A549 (cell line): ENCODE data around the gene GSC2. TPM values are rescaled to one million over a fixed set of nuclear protein-coding genes. Genes with fewer than 3 reads are reported as not detected.

ENCODE experiments used
- ATAC-seq, 2 experiments: fragments of 200-7000 bp in 1 of 2; fragments of >200 bp in 1 of 2; cut with Nextera tagmentation in 1 of 2; cut with Tn5 transposase in 1 of 2; 3 replicates each; pipeline versions ENCODE4 v1.8.0 to v1.9.1; 2018 to 2020; ENCODE audit warnings: mild to moderate bottlenecking in 1 of 2, moderate library complexity in 1 of 2
- CTCF ChIA-PET: fragments of 300-600 bp; sonication (Branson Sonifier 250); formaldehyde crosslinking; extraction: SDS; loops from one replicate; lab custom pipeline; 2021; ENCODE audit warnings: antibody characterized with exemption, inconsistent platforms; lab: Yijun Ruan, JAX
- POLR2A ChIA-PET: fragments of 350-600 bp; formaldehyde crosslinking; extraction: SDS; loops from one replicate; lab custom pipeline; 2021; ENCODE audit warnings: antibody characterized with exemption, inconsistent platforms; lab: Yijun Ruan, JAX
- DNase-seq, 2 experiments: peaks; one replicate each; pipeline versions ENCODE4 v3.0.0 to v3.0.0-alpha.2; 2011 to 2016; ENCODE audit warnings: low read depth in 1 of 2, low spot score in 1 of 2
- FAIRE-seq: peaks from 2 replicates; lab custom pipeline; 2011; peaks lifted over from hg19 to GRCh38; lab: Jason Lieb, UNC
- H3K27ac ChIP-seq, 2 experiments: fragments of >200 bp; sonication (Bioruptor Twin); formaldehyde crosslinking; 3 replicates each; pipeline ENCODE4 v1.5.1; 2016 to 2017
- H3K4me1 ChIP-seq: fragments of >200 bp; sonication (Bioruptor Twin); formaldehyde crosslinking; 3 replicates; pipeline ENCODE4 v1.6.1; 2016
- H3K4me2 ChIP-seq: fragments of >200 bp; sonication (Bioruptor Twin); formaldehyde crosslinking; 3 replicates; pipeline ENCODE4 v1.6.1; 2016
- H3K4me3 ChIP-seq: fragments of >200 bp; sonication (Bioruptor Twin); formaldehyde crosslinking; 3 replicates; pipeline ENCODE4 v1.5.1; 2016
- H3K9me3 ChIP-seq: fragments of >200 bp; sonication (Bioruptor Twin); formaldehyde crosslinking; 3 replicates; pipeline ENCODE4 v1.6.1; 2016
- CBX8 ChIP-seq: fragments of 200-600 bp; sonication (generic); IDR thresholded peaks from 2 replicates; pipeline ENCODE4 v1.6.1; 2016
- CHD2 ChIP-seq: fragments of 150-350 bp; IDR thresholded peaks from 2 replicates; pipeline ENCODE4 v1.6.1; 2014; ENCODE audit warnings: low read length; ENCODE audit not compliant: partially characterized antibody
- EHMT2 ChIP-seq: fragments of 200-600 bp; sonication (generic); IDR thresholded peaks from 2 replicates; pipeline ENCODE4 v1.6.1; 2016; ENCODE audit warnings: antibody characterized with exemption, low read depth, mild to moderate bottlenecking, moderate library complexity
- ESRRA ChIP-seq: fragments of 150-350 bp; IDR thresholded peaks from 2 replicates; pipeline ENCODE4 v1.6.1; 2014; ENCODE audit warnings: mild to moderate bottlenecking, low read length, borderline replicate concordance
- FOXS1 ChIP-seq: fragments of 250-450 bp; sonication (Bioruptor Pico); IDR thresholded peaks from 2 replicates; pipeline ENCODE4 v1.5.0; 2020; ENCODE audit warnings: mild to moderate bottlenecking, moderate library complexity
- HDAC2 ChIP-seq: fragments of 200-600 bp; sonication (generic); IDR thresholded peaks from 2 replicates; pipeline ENCODE4 v1.6.1; 2016
- HOXA7 ChIP-seq: fragments of 250-450 bp; sonication (Bioruptor Pico); IDR thresholded peaks from 2 replicates; pipeline ENCODE4 v1.5.0; 2020; ENCODE audit warnings: mild to moderate bottlenecking, moderate library complexity
- JUN ChIP-seq, 2 experiments: fragments of >200 bp; sonication (Bioruptor Twin); formaldehyde crosslinking; IDR thresholded peaks; 2 replicates in 1 of 2; 3 replicates in 1 of 2; pipeline ENCODE4 v1.6.1; 2016 to 2017
- KDM1A ChIP-seq: fragments of 200-600 bp; sonication (generic); IDR thresholded peaks from 2 replicates; pipeline ENCODE4 v1.6.1; 2016; ENCODE audit warnings: low read depth, mild to moderate bottlenecking
- KDM5A ChIP-seq: fragments of 200-600 bp; sonication (generic); IDR thresholded peaks from 2 replicates; pipeline ENCODE4 v1.6.1; 2016; ENCODE audit warnings: antibody characterized with exemption, mild to moderate bottlenecking
- MAZ ChIP-seq: fragments of 150-350 bp; IDR thresholded peaks from 2 replicates; pipeline ENCODE4 v1.6.1; 2014; ENCODE audit warnings: antibody characterized with exemption, low read depth, low read length, borderline replicate concordance
- NR3C1 ChIP-seq: fragments of >200 bp; sonication (Bioruptor Twin); formaldehyde crosslinking; IDR thresholded peaks from 3 replicates; pipeline ENCODE4 v1.6.1; 2017
- POLR2A ChIP-seq: IDR thresholded peaks from 2 replicates; pipeline ENCODE4 v1.6.1; 2012; ENCODE audit warnings: mild to moderate bottlenecking, low read length
- POLR2AphosphoS2 ChIP-seq: conservative IDR thresholded peaks from 2 replicates; pipeline ENCODE4 v1.6.1; 2012; ENCODE audit warnings: low read length, improper control_type of control experiment, inconsistent platforms
- RNF2 ChIP-seq: fragments of 200-600 bp; sonication (generic); IDR thresholded peaks from 2 replicates; pipeline ENCODE4 v1.6.1; 2016; ENCODE audit warnings: low read depth, mild to moderate bottlenecking, antibody characterized with exemption, moderate library complexity, borderline replicate concordance
- SREBF2 ChIP-seq: fragments of 450-650 bp; IDR thresholded peaks from 2 replicates; pipeline ENCODE4 v1.6.1; 2014; ENCODE audit warnings: mild to moderate bottlenecking, moderate library complexity
- TFCP2L1 ChIP-seq: fragments of 250-450 bp; sonication (Bioruptor Pico); IDR thresholded peaks from 2 replicates; pipeline ENCODE4 v1.5.0; 2021; ENCODE audit warnings: mild to moderate bottlenecking
- ZSCAN20 ChIP-seq: fragments of 250-450 bp; sonication (Bioruptor Pico); IDR thresholded peaks from 2 replicates; pipeline ENCODE4 v1.8.0; 2022; ENCODE audit warnings: mild to moderate bottlenecking, moderate library complexity
- WGBS: methylation state at CpG from one replicate; pipeline ENCODE4 v1.1.6; 2017; ENCODE audit errors: missing lambda C conversion rate; 5-methylcytosine and 5-hydroxymethylcytosine counted together
- polyA plus RNA-seq, 4 experiments: library from polyadenylated mRNA; depleted of rRNA in 3 of 4; stranded (reverse); fragments of >200 nt; fragmentation: RNase III in 1 of 4; extraction: RNeasy Plus Mini Kit Qiagen cat#74134 plus additional on column Dnase treatment in 1 of 4; gene quantifications; 2 replicates in 3 of 4; 3 replicates in 1 of 4; pipeline ENCODE4 v1.2.3, GENCODE V29; 2011 to 2017
- TF ChIP-seq, protein P1 (sequence below): fragments of 200-600 bp; sonication (generic); IDR thresholded peaks from 2 replicates; pipeline ENCODE4 v1.6.1; 2016; ENCODE audit warnings: antibody characterized with exemption, mild to moderate bottlenecking, moderate library complexity
- TF ChIP-seq, protein P2 (sequence below): fragments of 250-450 bp; sonication (Bioruptor Pico); IDR thresholded peaks from 2 replicates; pipeline ENCODE4 v1.5.0; 2020; ENCODE audit warnings: low read depth, mild to moderate bottlenecking, moderate library complexity
- TF ChIP-seq, protein P3 (sequence below): fragments of 150-350 bp; IDR thresholded peaks from 2 replicates; pipeline ENCODE4 v1.6.1; 2014; ENCODE audit warnings: low read depth, mild to moderate bottlenecking, low read length
- TF ChIP-seq, protein P4 (sequence below): fragments of >200 bp; sonication (Bioruptor Twin); formaldehyde crosslinking; IDR thresholded peaks from 3 replicates; pipeline ENCODE4 v1.6.1; 2016

Gene GSC2
- polyA plus RNA-seq, 2 of the 4 experiments (the other 2 are of a cell fraction): not detected

DNA sequence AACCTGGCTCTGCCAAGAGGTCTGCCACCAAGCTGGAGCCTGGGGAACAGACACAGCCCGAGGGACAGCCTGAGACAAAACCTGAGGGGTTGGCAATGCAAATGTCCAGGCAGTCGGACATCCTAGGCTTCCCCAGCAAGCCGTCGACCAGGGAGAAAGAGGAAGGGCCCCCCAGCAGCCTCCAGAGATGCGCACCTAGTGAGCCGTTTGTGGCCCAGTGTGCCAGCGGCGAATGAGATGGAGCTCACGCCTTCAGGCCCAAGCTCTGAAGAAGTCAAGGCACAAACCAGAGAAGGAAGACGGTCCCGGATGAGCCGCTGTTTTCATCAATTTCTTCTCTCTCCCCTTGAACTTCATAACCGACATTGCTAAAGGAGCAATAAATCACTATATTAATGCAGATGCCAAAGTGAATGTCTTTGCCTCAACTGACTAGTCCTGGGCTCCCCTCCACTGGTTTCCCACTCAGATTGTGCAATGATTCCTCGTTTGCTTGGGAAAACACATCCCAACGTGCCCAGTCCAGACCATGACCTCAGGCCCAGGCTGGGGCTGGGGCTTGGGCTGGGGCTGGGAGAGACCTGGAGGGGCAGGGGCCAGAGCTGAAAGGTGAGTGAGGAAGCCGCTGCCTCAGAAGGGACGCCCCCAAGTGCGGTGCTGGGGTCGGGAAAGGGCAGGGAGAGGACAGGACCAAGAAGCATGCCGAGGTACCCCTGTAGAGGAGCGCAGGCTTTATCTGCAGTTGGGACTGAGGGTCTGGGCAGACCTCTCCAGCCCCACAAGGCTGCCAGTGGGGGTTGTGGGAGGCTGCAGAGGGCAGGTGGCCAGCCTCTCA is 24.4 kb downstream of the GSC2 start:
- no peak overlapping the region for H3K4me3 ChIP-seq
- FAIRE-seq (no peak), DNase-seq (no peak)

DNA sequence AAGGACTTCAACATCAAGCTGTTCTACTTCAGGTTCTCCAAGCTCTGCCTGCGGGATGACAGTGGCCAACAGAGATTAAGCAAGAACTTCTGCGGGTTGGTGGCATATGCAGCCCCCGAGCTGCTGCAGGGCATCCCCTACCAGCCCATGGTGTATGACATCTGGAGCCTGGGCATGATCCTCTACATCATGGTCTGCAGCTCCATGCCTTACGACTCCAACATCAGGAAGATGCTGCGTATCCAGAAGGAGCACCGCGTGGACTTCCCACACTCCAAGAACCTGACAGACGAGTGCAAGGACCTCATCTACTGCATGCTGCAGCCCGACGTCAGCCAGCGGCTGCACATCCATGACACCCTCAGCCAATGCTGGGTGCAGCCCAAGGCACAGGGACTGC is 25.1 kb downstream of the GSC2 start:
- Histone ChIP-seq H3K4me1 (peaks cover 14% of the 10 kb centered on the region; the same call in 2 of the 3 replicates), H3K9me3 (no peaks in the 10 kb centered on the region), H3K4me2 (no peak overlapping the region), H3K4me3 (no peak overlapping the region), H3K27ac (no peak overlapping the region)
- CTCF ChIA-PET: interaction anchor here (0.6 kb wide), 1 partner anchor 175 kb away, joined by 3 read pairs; no protein-coding TSS in a partner anchor
- WGBS: 85% methylated on average over 10 of the region's 11 CpGs
- FAIRE-seq: no peak
- DNase-seq: no peak
- no peak for TF ChIP-seq POLR2A
- TF ChIP-seq JUN (IDR thresholded peaks at IDR 0.05): no peak
- TF ChIP-seq NR3C1: no peak
- TF ChIP-seq ZSCAN20: no peak
- no peak for TF ChIP-seq FOXS1 (CRISPR knock-in tag)
- TF ChIP-seq EHMT2: no peak
- TF ChIP-seq POLR2AphosphoS2: no peak
- no peak for TF ChIP-seq HDAC2
- TF ChIP-seq TFCP2L1 (CRISPR knock-in tag): no peak
- no peak for TF ChIP-seq ESRRA
- no peak for TF ChIP-seq MAZ
- no peak for TF ChIP-seq CHD2
- TF ChIP-seq, protein P1, sequence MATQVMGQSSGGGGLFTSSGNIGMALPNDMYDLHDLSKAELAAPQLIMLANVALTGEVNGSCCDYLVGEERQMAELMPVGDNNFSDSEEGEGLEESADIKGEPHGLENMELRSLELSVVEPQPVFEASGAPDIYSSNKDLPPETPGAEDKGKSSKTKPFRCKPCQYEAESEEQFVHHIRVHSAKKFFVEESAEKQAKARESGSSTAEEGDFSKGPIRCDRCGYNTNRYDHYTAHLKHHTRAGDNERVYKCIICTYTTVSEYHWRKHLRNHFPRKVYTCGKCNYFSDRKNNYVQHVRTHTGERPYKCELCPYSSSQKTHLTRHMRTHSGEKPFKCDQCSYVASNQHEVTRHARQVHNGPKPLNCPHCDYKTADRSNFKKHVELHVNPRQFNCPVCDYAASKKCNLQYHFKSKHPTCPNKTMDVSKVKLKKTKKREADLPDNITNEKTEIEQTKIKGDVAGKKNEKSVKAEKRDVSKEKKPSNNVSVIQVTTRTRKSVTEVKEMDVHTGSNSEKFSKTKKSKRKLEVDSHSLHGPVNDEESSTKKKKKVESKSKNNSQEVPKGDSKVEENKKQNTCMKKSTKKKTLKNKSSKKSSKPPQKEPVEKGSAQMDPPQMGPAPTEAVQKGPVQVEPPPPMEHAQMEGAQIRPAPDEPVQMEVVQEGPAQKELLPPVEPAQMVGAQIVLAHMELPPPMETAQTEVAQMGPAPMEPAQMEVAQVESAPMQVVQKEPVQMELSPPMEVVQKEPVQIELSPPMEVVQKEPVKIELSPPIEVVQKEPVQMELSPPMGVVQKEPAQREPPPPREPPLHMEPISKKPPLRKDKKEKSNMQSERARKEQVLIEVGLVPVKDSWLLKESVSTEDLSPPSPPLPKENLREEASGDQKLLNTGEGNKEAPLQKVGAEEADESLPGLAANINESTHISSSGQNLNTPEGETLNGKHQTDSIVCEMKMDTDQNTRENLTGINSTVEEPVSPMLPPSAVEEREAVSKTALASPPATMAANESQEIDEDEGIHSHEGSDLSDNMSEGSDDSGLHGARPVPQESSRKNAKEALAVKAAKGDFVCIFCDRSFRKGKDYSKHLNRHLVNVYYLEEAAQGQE: no peak
- no peak for TF ChIP-seq SREBF2
- ATAC-seq: no peak
- POLR2A ChIA-PET: no interaction called here

More for the DNA sequence above, 24.4 kb downstream of the GSC2 start:
- H3K9me3 ChIP-seq: no peaks in the 10 kb centered on the region
- no peak overlapping the region for H3K4me2 ChIP-seq
- POLR2A ChIA-PET: interaction anchor here (0.9 kb wide), 1 partner anchor 19 kb away, joined by 3 read pairs; the partner anchor contains the start of gene ESS2
- peaks cover 7% of the 10 kb centered on the region; the same call in 2 of the 3 replicates for H3K4me1 ChIP-seq
- CTCF ChIA-PET: no interaction called here
- WGBS: 69% methylated on average over 19 of the region's 21 CpGs
- no peak overlapping the region for H3K27ac ChIP-seq
- TF ChIP-seq, protein P2, sequence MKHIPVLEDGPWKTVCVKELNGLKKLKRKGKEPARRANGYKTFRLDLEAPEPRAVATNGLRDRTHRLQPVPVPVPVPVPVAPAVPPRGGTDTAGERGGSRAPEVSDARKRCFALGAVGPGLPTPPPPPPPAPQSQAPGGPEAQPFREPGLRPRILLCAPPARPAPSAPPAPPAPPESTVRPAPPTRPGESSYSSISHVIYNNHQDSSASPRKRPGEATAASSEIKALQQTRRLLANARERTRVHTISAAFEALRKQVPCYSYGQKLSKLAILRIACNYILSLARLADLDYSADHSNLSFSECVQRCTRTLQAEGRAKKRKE (CRISPR knock-in tag): no peak
- TF ChIP-seq JUN (IDR thresholded peaks at IDR 0.05) (no peak), ZSCAN20 (no peak), RNF2 (no peak), KDM5A (no peak), KDM1A (no peak), HOXA7 (CRISPR knock-in tag) (no peak), CBX8 (no peak), ESRRA (no peak), POLR2A (no peak)
- TF ChIP-seq, protein P1: no peak
- TF ChIP-seq, protein P3, sequence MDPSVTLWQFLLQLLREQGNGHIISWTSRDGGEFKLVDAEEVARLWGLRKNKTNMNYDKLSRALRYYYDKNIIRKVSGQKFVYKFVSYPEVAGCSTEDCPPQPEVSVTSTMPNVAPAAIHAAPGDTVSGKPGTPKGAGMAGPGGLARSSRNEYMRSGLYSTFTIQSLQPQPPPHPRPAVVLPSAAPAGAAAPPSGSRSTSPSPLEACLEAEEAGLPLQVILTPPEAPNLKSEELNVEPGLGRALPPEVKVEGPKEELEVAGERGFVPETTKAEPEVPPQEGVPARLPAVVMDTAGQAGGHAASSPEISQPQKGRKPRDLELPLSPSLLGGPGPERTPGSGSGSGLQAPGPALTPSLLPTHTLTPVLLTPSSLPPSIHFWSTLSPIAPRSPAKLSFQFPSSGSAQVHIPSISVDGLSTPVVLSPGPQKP: no peak
- TF ChIP-seq, protein P4, sequence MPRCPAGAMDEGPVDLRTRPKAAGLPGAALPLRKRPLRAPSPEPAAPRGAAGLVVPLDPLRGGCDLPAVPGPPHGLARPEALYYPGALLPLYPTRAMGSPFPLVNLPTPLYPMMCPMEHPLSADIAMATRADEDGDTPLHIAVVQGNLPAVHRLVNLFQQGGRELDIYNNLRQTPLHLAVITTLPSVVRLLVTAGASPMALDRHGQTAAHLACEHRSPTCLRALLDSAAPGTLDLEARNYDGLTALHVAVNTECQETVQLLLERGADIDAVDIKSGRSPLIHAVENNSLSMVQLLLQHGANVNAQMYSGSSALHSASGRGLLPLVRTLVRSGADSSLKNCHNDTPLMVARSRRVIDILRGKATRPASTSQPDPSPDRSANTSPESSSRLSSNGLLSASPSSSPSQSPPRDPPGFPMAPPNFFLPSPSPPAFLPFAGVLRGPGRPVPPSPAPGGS: no peak
- no peak for ATAC-seq
